ENCODE results near the gene FAM184A. TPM values are rescaled to one million over a fixed set of nuclear protein-coding genes. Genes with fewer than 3 reads are reported as not detected.
"Not testable (repeated sequence)": the region's sequence is repeated elsewhere in the genome, so short reads cannot be mapped to it uniquely, and the experiment has no call there.

Gene FAM184A
- total RNA-seq, 2 donors from 2014 or later = 6.5 to 9.9 TPM

DNA sequence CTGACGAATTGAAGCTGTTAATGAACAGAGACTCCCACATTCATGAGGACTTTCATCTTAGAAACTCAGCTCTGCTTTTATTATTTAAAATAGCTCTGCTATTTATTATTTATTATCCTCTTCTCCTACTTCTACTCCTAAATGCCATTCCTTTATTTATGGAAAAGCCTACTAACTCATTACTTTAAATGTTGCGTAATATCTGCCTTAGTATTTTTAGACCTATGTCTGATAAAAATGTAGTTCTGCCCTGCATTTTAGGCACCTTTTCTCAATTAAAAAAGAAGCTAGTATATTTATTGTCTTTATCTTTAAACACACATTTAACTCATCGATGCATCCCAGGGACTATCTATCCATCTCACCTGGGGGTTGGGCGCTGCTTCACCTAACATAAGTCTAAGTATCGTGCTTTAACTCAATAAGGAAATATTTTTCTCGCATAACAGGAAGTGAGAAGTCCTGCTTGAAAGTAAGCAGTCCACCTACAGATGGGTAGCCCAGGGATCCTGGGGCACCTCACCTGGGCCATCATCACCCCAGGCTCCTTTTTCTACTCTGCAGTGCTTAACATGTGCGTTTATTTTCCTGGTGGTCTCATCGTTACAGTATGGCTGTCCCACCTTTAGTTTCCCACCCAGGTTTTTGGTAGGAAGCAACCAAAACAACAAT, 31.3 kb upstream of the FAM184A start:
- H3K27me3 ChIP-seq = no peaks in the 10 kb centered on the region
- ATAC-seq = no peak
- H3K4me3 ChIP-seq = no peak overlapping the region
- DNase-seq = no peak
- no peaks in the 10 kb centered on the region for H3K9me3 ChIP-seq
- no peaks in the 10 kb centered on the region for H3K4me1 ChIP-seq
- 57 to 72% methylated on average over 8 of the region's 8 CpGs for WGBS, 2 donors
- intact Hi-C loops (cut with DNase I) = loop anchor here (10.0 kb wide), 1 partner anchor 135 kb away; no protein-coding TSS in a partner anchor
- TF ChIP-seq, protein P1, sequence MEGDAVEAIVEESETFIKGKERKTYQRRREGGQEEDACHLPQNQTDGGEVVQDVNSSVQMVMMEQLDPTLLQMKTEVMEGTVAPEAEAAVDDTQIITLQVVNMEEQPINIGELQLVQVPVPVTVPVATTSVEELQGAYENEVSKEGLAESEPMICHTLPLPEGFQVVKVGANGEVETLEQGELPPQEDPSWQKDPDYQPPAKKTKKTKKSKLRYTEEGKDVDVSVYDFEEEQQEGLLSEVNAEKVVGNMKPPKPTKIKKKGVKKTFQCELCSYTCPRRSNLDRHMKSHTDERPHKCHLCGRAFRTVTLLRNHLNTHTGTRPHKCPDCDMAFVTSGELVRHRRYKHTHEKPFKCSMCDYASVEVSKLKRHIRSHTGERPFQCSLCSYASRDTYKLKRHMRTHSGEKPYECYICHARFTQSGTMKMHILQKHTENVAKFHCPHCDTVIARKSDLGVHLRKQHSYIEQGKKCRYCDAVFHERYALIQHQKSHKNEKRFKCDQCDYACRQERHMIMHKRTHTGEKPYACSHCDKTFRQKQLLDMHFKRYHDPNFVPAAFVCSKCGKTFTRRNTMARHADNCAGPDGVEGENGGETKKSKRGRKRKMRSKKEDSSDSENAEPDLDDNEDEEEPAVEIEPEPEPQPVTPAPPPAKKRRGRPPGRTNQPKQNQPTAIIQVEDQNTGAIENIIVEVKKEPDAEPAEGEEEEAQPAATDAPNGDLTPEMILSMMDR (IDR thresholded peaks at IDR 0.05) = no peak
- no peak for TF ChIP-seq POLR2A (IDR thresholded peaks at IDR 0.05)
- no peaks in the 10 kb centered on the region for H3K36me3 ChIP-seq (replicated peaks in 1 of 2; ENCODE audit: insufficient read depth in 1 of 2, low read depth in 2 of 2)
- no peak overlapping the region for H3K27ac ChIP-seq

DNA sequence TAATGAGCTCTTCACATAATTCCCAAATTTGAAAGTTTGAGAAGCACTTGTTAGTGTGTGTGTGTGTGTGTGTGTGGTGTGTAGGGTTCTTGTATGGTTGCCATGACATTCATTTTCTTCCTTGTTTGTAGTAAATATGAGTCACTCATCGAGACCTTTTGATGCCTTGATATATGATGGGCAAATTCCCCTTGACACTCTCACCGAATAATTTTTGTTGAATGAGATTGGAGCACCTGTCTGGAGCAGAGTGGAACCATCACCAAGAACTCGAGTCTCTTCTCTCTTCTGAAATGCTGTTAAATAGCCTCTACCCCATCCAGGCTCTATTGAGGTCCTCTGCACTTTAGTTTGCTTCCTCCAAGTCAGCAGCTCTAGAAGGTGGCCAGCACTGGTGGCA, 29.6 kb upstream of the FAM184A start:
- Histone ChIP-seq H3K27ac (no peak overlapping the region), H3K4me3 (no peak overlapping the region), H3K36me3 (replicated peaks in 1 of 2; ENCODE audit: insufficient read depth in 1 of 2, low read depth in 2 of 2) (no peaks in the 10 kb centered on the region), H3K27me3 (no peaks in the 10 kb centered on the region), H3K4me1 (no peaks in the 10 kb centered on the region), H3K9me3 (no peaks in the 10 kb centered on the region)
- intact Hi-C loops (cut with DNase I) = loop anchor here (10.0 kb wide), 1 partner anchor 133 kb away; no protein-coding TSS in a partner anchor
- DNase-seq (no peak), ATAC-seq (no peak)
- TF ChIP-seq POLR2A (IDR thresholded peaks at IDR 0.05) = no peak
- TF ChIP-seq, protein P1 (IDR thresholded peaks at IDR 0.05) = no peak
- WGBS, 2 donors = 53 to 63% methylated on average over 3 of the region's 3 CpGs

DNA sequence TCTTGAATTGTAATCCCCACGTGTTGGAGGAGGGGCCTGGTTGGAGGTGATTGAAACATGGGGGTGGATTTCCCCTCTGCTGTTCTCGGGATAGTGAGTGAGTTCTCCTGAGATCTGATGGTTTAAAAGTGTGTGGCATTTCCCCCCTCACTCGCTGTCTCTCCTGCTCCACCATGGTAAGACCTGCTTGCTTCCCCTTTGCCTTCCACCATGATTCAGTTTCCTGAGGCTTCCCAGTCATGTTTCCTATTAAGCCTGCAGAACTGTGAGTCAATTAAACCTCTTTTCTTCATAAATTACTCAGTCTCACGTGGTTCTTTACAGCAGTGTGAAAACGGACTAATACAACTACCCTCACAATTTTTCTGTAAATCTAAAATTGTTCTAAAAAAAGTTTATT, 26.8 kb upstream of the FAM184A start:
- no peak overlapping the region for H3K4me3 ChIP-seq
- no peak for ATAC-seq
- WGBS, 2 donors = 59 to 61% methylated on average over 5 of the region's 5 CpGs
- DNase-seq = no peak
- no peaks in the 10 kb centered on the region for H3K4me1 ChIP-seq
- H3K9me3 ChIP-seq = no peaks in the 10 kb centered on the region
- H3K27ac ChIP-seq = no peak overlapping the region
- no peaks in the 10 kb centered on the region for H3K27me3 ChIP-seq
- no peaks in the 10 kb centered on the region for H3K36me3 ChIP-seq (replicated peaks in 1 of 2; ENCODE audit: insufficient read depth in 1 of 2, low read depth in 2 of 2)
- intact Hi-C loops (cut with DNase I) = loop anchor here (10.0 kb wide), 1 partner anchor 130 kb away; no protein-coding TSS in a partner anchor
- TF ChIP-seq, protein P1 (IDR thresholded peaks at IDR 0.05) = no peak
- TF ChIP-seq POLR2A (IDR thresholded peaks at IDR 0.05) = no peak

DNA sequence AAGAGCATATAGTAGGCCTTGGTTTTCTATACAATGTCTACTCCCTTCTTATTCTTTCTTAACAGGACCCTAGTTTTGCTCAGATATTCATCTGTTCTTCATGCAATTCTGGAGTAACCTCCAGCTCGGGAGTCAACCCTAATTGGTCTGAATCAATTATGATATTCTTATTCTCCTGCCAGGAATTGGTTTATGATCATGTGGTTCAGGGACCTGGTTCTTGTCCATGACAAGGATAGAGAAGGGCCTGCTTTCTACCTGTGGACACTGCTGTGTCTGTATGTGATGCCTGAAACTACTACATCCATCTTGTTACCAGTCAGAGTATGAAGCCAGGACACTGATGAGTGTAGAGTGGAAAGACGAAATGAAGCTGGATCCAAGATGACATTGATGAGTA, 24.4 kb upstream of the FAM184A start:
- 68 to 91% methylated on average over 2 of the region's 2 CpGs for WGBS, 2 donors
- no peak for DNase-seq
- TF ChIP-seq, protein P1 (IDR thresholded peaks at IDR 0.05) = no peak
- TF ChIP-seq POLR2A (IDR thresholded peaks at IDR 0.05) = no peak
- H3K9me3 ChIP-seq = no peaks in the 10 kb centered on the region
- H3K4me1 ChIP-seq = no peaks in the 10 kb centered on the region
- intact Hi-C loops (cut with DNase I) = loop anchor here (10.0 kb wide), 1 partner anchor 128 kb away; no protein-coding TSS in a partner anchor
- no peaks in the 10 kb centered on the region for H3K27me3 ChIP-seq
- H3K36me3 ChIP-seq (replicated peaks in 1 of 2; ENCODE audit: insufficient read depth in 1 of 2, low read depth in 2 of 2) = no peaks in the 10 kb centered on the region
- H3K4me3 ChIP-seq = no peak overlapping the region
- no peak for ATAC-seq
- H3K27ac ChIP-seq = no peak overlapping the region

DNA sequence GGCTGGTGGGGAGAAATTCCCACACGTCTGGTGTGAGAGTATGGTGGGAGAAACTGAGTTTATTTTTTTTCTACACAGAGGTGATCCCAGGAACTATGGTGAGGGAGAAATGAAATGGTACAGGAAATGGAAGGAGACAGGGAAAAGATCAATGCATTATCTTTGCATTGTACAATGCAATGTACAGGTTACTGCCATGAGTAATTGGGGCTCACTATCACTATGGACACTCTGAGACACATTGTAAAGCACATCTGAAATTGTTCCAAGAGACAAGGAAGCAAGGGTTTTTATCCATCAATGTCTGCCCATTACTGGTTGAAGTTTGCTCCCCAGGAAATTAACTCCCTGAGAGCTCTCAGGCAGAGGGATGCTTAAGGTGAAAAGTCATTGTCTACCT, 21.7 kb upstream of the FAM184A start:
- no peaks in the 10 kb centered on the region for H3K27me3 ChIP-seq
- H3K4me3 ChIP-seq = no peak overlapping the region
- intact Hi-C loops (cut with DNase I) = loop anchor here (10.0 kb wide), 1 partner anchor 125 kb away; no protein-coding TSS in a partner anchor
- 75 to 88% methylated on average over 1 of the region's 1 CpG for WGBS, 2 donors
- H3K27ac ChIP-seq = no peak overlapping the region
- no peak for DNase-seq
- no peaks in the 10 kb centered on the region for H3K36me3 ChIP-seq (replicated peaks in 1 of 2; ENCODE audit: insufficient read depth in 1 of 2, low read depth in 2 of 2)
- TF ChIP-seq, protein P1 (IDR thresholded peaks at IDR 0.05) = no peak
- TF ChIP-seq POLR2A (IDR thresholded peaks at IDR 0.05) = no peak
- no peak for ATAC-seq
- no peaks in the 10 kb centered on the region for H3K9me3 ChIP-seq
- H3K4me1 ChIP-seq = peaks cover 5% of the 10 kb centered on the region

DNA sequence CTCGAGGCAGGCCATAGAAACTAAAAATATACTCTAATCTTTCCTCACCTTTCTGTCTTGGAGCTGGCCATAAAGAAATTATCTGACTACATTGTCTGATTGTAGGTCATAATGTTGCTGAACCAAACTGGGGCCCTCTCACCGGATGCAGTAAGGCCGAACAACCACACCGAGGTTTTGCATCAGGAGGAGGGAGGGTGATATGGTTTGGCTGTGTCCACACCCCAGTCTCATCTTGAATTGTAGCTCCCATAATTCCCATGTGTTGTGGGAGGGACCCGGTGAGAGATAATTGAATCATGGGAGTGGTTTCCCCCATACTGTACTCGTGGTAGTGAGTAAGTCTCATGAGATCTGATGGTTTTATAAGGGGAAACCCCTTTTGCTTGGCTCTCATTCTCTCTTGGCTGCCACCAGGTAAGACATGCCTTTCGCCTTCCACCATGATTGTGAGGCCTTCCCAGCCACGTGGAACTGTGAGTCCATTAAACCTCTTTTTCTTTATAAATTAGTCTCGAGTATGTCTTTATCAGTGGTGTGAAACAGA, 19.4 kb upstream of the FAM184A start:
- DNase-seq; H3K27ac ChIP-seq; H3K4me3 ChIP-seq; intact Hi-C loops (cut with DNase I); H3K4me1 ChIP-seq; ATAC-seq; H3K27me3 ChIP-seq; H3K9me3 ChIP-seq; H3K36me3 ChIP-seq (replicated peaks in 1 of 2; ENCODE audit: insufficient read depth in 1 of 2, low read depth in 2 of 2): not testable (repeated sequence)
- WGBS, 2 donors = 83 to 86% methylated on average over 9 of the region's 9 CpGs
